IMR-90 (cell line): Measurements from ENCODE around the gene NPR2. TPM values are rescaled to one million over a fixed set of nuclear protein-coding genes. Genes with fewer than 3 reads are reported as not detected.

Source experiments
- ATAC-seq: fragments of 200-7000 bp; cut with Tn5 transposase; 2 replicates; pipeline ENCODE4 v1.9.1; 2020; ENCODE audit warnings: low read depth, mild to moderate bottlenecking, moderate library complexity
- BruUV-seq: library from RNA; stranded (reverse); fragments of 400-500 nt; replicated peaks from 2 replicates; lab custom pipeline; 2021; lab: Mats Ljungman, UMichigan
- CTCF ChIA-PET: fragments of 300-600 bp; formaldehyde crosslinking; extraction: SDS; loops from one replicate; lab custom pipeline; 2021; ENCODE audit warnings: antibody characterized with exemption; lab: Yijun Ruan, JAX
- POLR2A ChIA-PET: fragments of 300-600 bp; sonication (Branson Sonifier 250); formaldehyde crosslinking; loops from one replicate; lab custom pipeline; 2022; ENCODE audit warnings: antibody characterized with exemption; ENCODE audit not compliant: unreplicated experiment; lab: Charles Lee
- DNase-seq: peaks from one replicate; pipeline ENCODE4 v3.0.0; 2013
- H2AFZ ChIP-seq: replicated peaks from 2 replicates; pipeline ENCODE3; 2013; ENCODE audit warnings: low read length, mild to moderate bottlenecking; ENCODE audit not compliant: poor library complexity
- H2AK5ac ChIP-seq: 2 replicates; pipeline ENCODE4 v1.6.1; 2013; ENCODE audit warnings: low read depth, low read length, inconsistent platforms
- H2AK9ac ChIP-seq: replicated peaks from 2 replicates; pipeline ENCODE3; 2013; ENCODE audit warnings: mild to moderate bottlenecking, low read depth, low read length, moderate library complexity; ENCODE audit not compliant: poor library complexity
- H2BK120ac ChIP-seq: 2 replicates; pipeline ENCODE4 v1.6.1; 2013; ENCODE audit warnings: low read depth, low read length, inconsistent platforms
- H2BK15ac ChIP-seq: 3 replicates; pipeline ENCODE4 v1.6.1; 2013; ENCODE audit warnings: low read depth, low read length, inconsistent platforms
- H2BK20ac ChIP-seq: 2 replicates; pipeline ENCODE4 v1.6.1; 2013; ENCODE audit warnings: low read depth, mild to moderate bottlenecking, inconsistent platforms, low read length, moderate library complexity
- H2BK5ac ChIP-seq: 2 replicates; pipeline ENCODE4 v1.6.1; 2013; ENCODE audit warnings: mild to moderate bottlenecking, low read depth, low read length, inconsistent platforms; ENCODE audit not compliant: poor library complexity, severe bottlenecking
- H3K14ac ChIP-seq: replicated peaks from 2 replicates; pipeline ENCODE4 v1.6.1; 2013; ENCODE audit warnings: low read depth, low read length, inconsistent platforms
- H3K18ac ChIP-seq: 2 replicates; pipeline ENCODE4 v1.6.1; 2013; ENCODE audit warnings: low read depth, low read length, control low read depth
- H3K23ac ChIP-seq: 2 replicates; pipeline ENCODE4 v1.6.1; 2013; ENCODE audit warnings: low read depth, low read length, inconsistent platforms
- H3K27ac ChIP-seq: 2 replicates; pipeline ENCODE4 v1.5.1; 2013; ENCODE audit warnings: mild to moderate bottlenecking, control low read depth, low read length; ENCODE audit not compliant: insufficient read depth
- H3K27me3 ChIP-seq: 2 replicates; pipeline ENCODE4 v1.6.1; 2013; ENCODE audit warnings: low read length; ENCODE audit not compliant: control insufficient read depth, insufficient read depth
- H3K36me3 ChIP-seq: 2 replicates; pipeline ENCODE4 v1.6.1; 2013; ENCODE audit warnings: low read length, mixed read lengths; ENCODE audit not compliant: control insufficient read depth, insufficient read depth
- H3K4ac ChIP-seq: 2 replicates; pipeline ENCODE4 v1.6.1; 2013; ENCODE audit warnings: low read depth, low read length, inconsistent platforms
- H3K4me1 ChIP-seq: 2 replicates; pipeline ENCODE4 v1.6.1; 2013; ENCODE audit warnings: low read length, mixed read lengths; ENCODE audit not compliant: control insufficient read depth, insufficient read depth
- H3K4me2 ChIP-seq: 2 replicates; pipeline ENCODE4 v1.6.1; 2013; ENCODE audit warnings: low read depth, mild to moderate bottlenecking, control low read depth, low read length, moderate library complexity
- H3K4me3 ChIP-seq: 2 replicates; pipeline ENCODE4 v1.5.1; 2013; ENCODE audit warnings: low read depth, mild to moderate bottlenecking, control low read depth, low read length, moderate library complexity; ENCODE audit not compliant: insufficient read depth
- H3K56ac ChIP-seq: 2 replicates; pipeline ENCODE4 v1.6.1; 2013; ENCODE audit warnings: low read length, inconsistent platforms; ENCODE audit not compliant: insufficient read depth; ENCODE audit errors: extremely low read depth
- H3K79me1 ChIP-seq, 2 experiments: 2 replicates each; pipeline ENCODE4 v1.6.1; 2013; ENCODE audit warnings: low read length in 2 of 2, inconsistent platforms in 1 of 2, low read depth in 1 of 2
- H3K9ac ChIP-seq: 2 replicates; pipeline ENCODE4 v1.6.1; 2013; ENCODE audit warnings: low read depth, low read length, control low read depth
- H3K9me1 ChIP-seq: 2 replicates; pipeline ENCODE4 v1.6.1; 2013; ENCODE audit warnings: low read length, inconsistent platforms; ENCODE audit not compliant: insufficient read depth
- H3K9me3 ChIP-seq: 2 replicates; pipeline ENCODE4 v1.6.1; 2013; ENCODE audit warnings: low read length; ENCODE audit not compliant: control insufficient read depth, insufficient read depth
- H4K20me1 ChIP-seq: 2 replicates; pipeline ENCODE4 v1.6.1; 2013; ENCODE audit warnings: low read length, inconsistent platforms; ENCODE audit not compliant: insufficient read depth
- H4K5ac ChIP-seq: 2 replicates; pipeline ENCODE4 v1.6.1; 2013; ENCODE audit warnings: mild to moderate bottlenecking, low read depth, low read length, control low read depth
- H4K8ac ChIP-seq, 2 experiments: 2 replicates each; pipeline ENCODE4 v1.6.1; 2013; ENCODE audit warnings: low read depth in 2 of 2, low read length in 2 of 2, control low read depth in 1 of 2, inconsistent platforms in 1 of 2
- H4K91ac ChIP-seq: 2 replicates; pipeline ENCODE4 v1.6.1; 2013; ENCODE audit warnings: low read depth, low read length, inconsistent platforms; ENCODE audit not compliant: insufficient read depth
- BHLHE40 ChIP-seq: fragments of 150-350 bp; IDR thresholded peaks from 2 replicates; pipeline ENCODE4 v1.6.1; 2016; ENCODE audit warnings: mild to moderate bottlenecking, low read depth, low read length
- CEBPB ChIP-seq: IDR thresholded peaks from 2 replicates; pipeline ENCODE4 v1.6.1; 2012; ENCODE audit warnings: low read depth, low read length, improper control_type of control experiment
- CHD1 ChIP-seq: IDR thresholded peaks from 2 replicates; pipeline ENCODE4 v1.6.1; 2012; ENCODE audit warnings: low read depth, low read length, improper control_type of control experiment
- FOS ChIP-seq: fragments of 150-350 bp; IDR thresholded peaks from 2 replicates; pipeline ENCODE4 v1.6.1; 2016; ENCODE audit warnings: low read depth, low read length
- MAFK ChIP-seq: IDR thresholded peaks from 2 replicates; pipeline ENCODE4 v1.6.1; 2012; ENCODE audit warnings: low read depth, low read length, improper control_type of control experiment
- MAZ ChIP-seq: IDR thresholded peaks from 2 replicates; pipeline ENCODE4 v1.6.1; 2012; ENCODE audit warnings: low read depth, mild to moderate bottlenecking, low read length, improper control_type of control experiment, moderate library complexity, borderline replicate concordance
- MXI1 ChIP-seq: IDR thresholded peaks from 2 replicates; pipeline ENCODE4 v1.6.1; 2012; ENCODE audit warnings: low read depth, mild to moderate bottlenecking, low read length, moderate library complexity, borderline replicate concordance
- NFE2L2 ChIP-seq: fragments of 150-350 bp; IDR thresholded peaks from 2 replicates; pipeline ENCODE4 v1.6.1; 2016; ENCODE audit warnings: low read depth, mild to moderate bottlenecking, low read length
- POLR2A ChIP-seq: IDR thresholded peaks from 2 replicates; pipeline ENCODE4 v1.6.1; 2012; ENCODE audit warnings: mild to moderate bottlenecking, low read depth, low read length
- RAD21 ChIP-seq: IDR thresholded peaks from 2 replicates; pipeline ENCODE4 v1.6.1; 2012; ENCODE audit warnings: low read length, improper control_type of control experiment
- RCOR1 ChIP-seq: IDR thresholded peaks from 2 replicates; pipeline ENCODE4 v1.6.1; 2012; ENCODE audit warnings: mild to moderate bottlenecking, low read length, improper control_type of control experiment; ENCODE audit not compliant: insufficient replicate concordance
- RFX5 ChIP-seq: IDR thresholded peaks from 2 replicates; pipeline ENCODE4 v1.8.0; 2012; ENCODE audit warnings: low read depth, mild to moderate bottlenecking, low read length, moderate library complexity
- SMC3 ChIP-seq: fragments of 150-350 bp; IDR thresholded peaks from 2 replicates; pipeline ENCODE4 v1.6.1; 2016; ENCODE audit warnings: low read depth, mild to moderate bottlenecking, antibody characterized with exemption, low read length, moderate library complexity
- WGBS, 2 experiments: methylation state at CpG; one replicate each; pipeline versions ENCODE4 v1.1.5 to v1.1.7; 2013; ENCODE audit warnings: missing lambda C conversion rate in 2 of 2; ENCODE audit not compliant: insufficient read length in 1 of 2; ENCODE audit errors: extremely low coverage in 2 of 2; 5-methylcytosine and 5-hydroxymethylcytosine counted together
- dilution Hi-C: fragments of 300-500 bp; cut with HindIII; formaldehyde crosslinking; loops from one replicate; pipeline ENCODE4 v1.14.3; 2018; ENCODE audit warnings: low sequenced_read_pairs; ENCODE audit not compliant: unreplicated experiment
- in situ Hi-C: fragments of 300-500 bp; cut with MboI; formaldehyde crosslinking; loops from 3 replicates; pipeline ENCODE4 v1.14.3; 2019; ENCODE audit warnings: low sequenced_read_pairs, inconsistent platforms, mixed read lengths
- intact Hi-C: fragments of 100-400 bp; cut with micrococcal nuclease; formaldehyde crosslinking; loops from 2 replicates; pipeline ENCODE4 v1.10.0; 2022
- polyA plus RNA-seq, 3 experiments: library from polyadenylated mRNA; depleted of rRNA; stranded (reverse); fragments of >200 nt; gene quantifications; 2 replicates each; pipeline ENCODE4 v1.2.3, GENCODE V29; 2012; ENCODE audit warnings: low replicate concordance in 1 of 3
- total RNA-seq: library from RNA; depleted of rRNA; stranded (reverse); fragments of >200 nt; gene quantifications from 2 replicates; pipeline ENCODE4 v1.2.3, GENCODE V29; 2012
- TF ChIP-seq, protein P1 (sequence below): fragments of 150-350 bp; IDR thresholded peaks from 2 replicates; pipeline ENCODE4 v1.6.1; 2016; ENCODE audit warnings: low read depth, mild to moderate bottlenecking, low read length, moderate library complexity, borderline replicate concordance
- TF ChIP-seq, protein P2 (sequence below): conservative IDR thresholded peaks from 2 replicates; pipeline ENCODE4 v1.5.1; 2012; ENCODE audit warnings: mild to moderate bottlenecking, low read depth, low read length, improper control_type of control experiment
- TF ChIP-seq, protein P3 (sequence below): fragments of 150-350 bp; IDR thresholded peaks from 2 replicates; pipeline ENCODE4 v1.6.1; 2017; ENCODE audit warnings: mild to moderate bottlenecking, antibody characterized with exemption, low read length, low read depth

The NPR2 gene
- total and polyA plus RNA-seq, 2 of the 4 experiments (the other 2 are of a cell fraction): 5.2 to 35.7 TPM

DNA sequence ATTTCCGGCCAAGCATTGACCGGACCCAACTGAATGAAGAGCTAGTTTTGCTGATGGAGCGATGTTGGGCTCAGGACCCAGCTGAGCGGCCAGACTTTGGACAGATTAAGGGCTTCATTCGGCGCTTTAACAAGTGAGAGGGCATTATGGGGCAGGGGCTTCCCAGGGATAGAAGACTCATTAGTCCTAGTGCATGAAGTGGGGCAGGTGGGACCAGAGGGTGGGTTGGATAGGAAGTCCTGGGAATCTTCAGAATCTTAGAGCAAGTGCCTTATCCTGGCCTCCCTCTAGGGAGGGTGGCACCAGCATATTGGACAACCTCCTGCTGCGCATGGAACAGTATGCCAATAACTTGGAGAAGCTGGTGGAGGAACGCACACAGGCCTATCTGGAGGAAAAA lies 14.7 kb downstream of the NPR2 start:
- Histone ChIP-seq H3K18ac (no peak overlapping the region), H3K23ac (no peak overlapping the region), H2BK120ac (no peak overlapping the region), H2BK15ac (no peak overlapping the region), H3K4ac (no peak overlapping the region), H3K9ac (no peak overlapping the region), H4K5ac (no peak overlapping the region), H3K4me2 (no peak overlapping the region), H4K91ac (no peak overlapping the region), H2AK5ac (no peak overlapping the region), H2AFZ (no peak overlapping the region), H4K20me1 (no peaks in the 10 kb centered on the region), H3K79me1 (no peaks in the 10 kb centered on the region), H2AK9ac (peak overlapping the region; percentile 8), H3K14ac (no peak overlapping the region), H2BK5ac (no peak overlapping the region), H3K9me1 (no peaks in the 10 kb centered on the region; the same call in 1 of the 2 replicates), H3K27me3 (no peaks in the 10 kb centered on the region), H3K9me3 (no peaks in the 10 kb centered on the region), H3K36me3 (peaks cover 43% of the 10 kb centered on the region), H3K4me1 (no peaks in the 10 kb centered on the region), H4K8ac (no peak overlapping the region), H2BK20ac (no peak overlapping the region), H3K27ac (no peak overlapping the region), H3K56ac (no peak overlapping the region), H3K4me3 (no peak overlapping the region)
- dilution Hi-C loops: no loop called here
- WGBS, 2 experiments: 100% methylated on average over 6 of the region's 8 CpGs; no CpG with 5 or more reads in 1 of the 2 experiments
- POLR2A ChIA-PET: no interaction called here
- intact Hi-C loops: no loop called here
- TF ChIP-seq, protein P1, sequence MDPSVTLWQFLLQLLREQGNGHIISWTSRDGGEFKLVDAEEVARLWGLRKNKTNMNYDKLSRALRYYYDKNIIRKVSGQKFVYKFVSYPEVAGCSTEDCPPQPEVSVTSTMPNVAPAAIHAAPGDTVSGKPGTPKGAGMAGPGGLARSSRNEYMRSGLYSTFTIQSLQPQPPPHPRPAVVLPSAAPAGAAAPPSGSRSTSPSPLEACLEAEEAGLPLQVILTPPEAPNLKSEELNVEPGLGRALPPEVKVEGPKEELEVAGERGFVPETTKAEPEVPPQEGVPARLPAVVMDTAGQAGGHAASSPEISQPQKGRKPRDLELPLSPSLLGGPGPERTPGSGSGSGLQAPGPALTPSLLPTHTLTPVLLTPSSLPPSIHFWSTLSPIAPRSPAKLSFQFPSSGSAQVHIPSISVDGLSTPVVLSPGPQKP: no peak
- TF ChIP-seq FOS (no peak), POLR2A (no peak), CHD1 (no peak), RFX5 (no peak), RAD21 (no peak), CEBPB (no peak), MAFK (no peak), MAZ (no peak), RCOR1 (no peak), NFE2L2 (no peak), SMC3 (no peak), BHLHE40 (no peak), MXI1 (no peak)
- TF ChIP-seq, protein P2, sequence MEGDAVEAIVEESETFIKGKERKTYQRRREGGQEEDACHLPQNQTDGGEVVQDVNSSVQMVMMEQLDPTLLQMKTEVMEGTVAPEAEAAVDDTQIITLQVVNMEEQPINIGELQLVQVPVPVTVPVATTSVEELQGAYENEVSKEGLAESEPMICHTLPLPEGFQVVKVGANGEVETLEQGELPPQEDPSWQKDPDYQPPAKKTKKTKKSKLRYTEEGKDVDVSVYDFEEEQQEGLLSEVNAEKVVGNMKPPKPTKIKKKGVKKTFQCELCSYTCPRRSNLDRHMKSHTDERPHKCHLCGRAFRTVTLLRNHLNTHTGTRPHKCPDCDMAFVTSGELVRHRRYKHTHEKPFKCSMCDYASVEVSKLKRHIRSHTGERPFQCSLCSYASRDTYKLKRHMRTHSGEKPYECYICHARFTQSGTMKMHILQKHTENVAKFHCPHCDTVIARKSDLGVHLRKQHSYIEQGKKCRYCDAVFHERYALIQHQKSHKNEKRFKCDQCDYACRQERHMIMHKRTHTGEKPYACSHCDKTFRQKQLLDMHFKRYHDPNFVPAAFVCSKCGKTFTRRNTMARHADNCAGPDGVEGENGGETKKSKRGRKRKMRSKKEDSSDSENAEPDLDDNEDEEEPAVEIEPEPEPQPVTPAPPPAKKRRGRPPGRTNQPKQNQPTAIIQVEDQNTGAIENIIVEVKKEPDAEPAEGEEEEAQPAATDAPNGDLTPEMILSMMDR: no peak
- TF ChIP-seq, protein P3, sequence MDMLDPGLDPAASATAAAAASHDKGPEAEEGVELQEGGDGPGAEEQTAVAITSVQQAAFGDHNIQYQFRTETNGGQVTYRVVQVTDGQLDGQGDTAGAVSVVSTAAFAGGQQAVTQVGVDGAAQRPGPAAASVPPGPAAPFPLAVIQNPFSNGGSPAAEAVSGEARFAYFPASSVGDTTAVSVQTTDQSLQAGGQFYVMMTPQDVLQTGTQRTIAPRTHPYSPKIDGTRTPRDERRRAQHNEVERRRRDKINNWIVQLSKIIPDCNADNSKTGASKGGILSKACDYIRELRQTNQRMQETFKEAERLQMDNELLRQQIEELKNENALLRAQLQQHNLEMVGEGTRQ: no peak
- DNase-seq (no peak), ATAC-seq (no peak)
- CTCF ChIA-PET: no interaction called here
- BruUV-seq: no TSS peak
- in situ Hi-C loops: no loop called here
